ENCODE measurements around the gene BCAM.
"Not testable (repeated sequence)": the region's sequence is repeated elsewhere in the genome, so short reads cannot be mapped to it uniquely, and the experiment has no call there.

The BCAM gene

GRCh38 chr19:44819246-44819832, 10.4 kb downstream of the BCAM start:
- no peak for DNase-seq

GRCh38 chr19:44820648-44821609, 12.0 kb downstream of the BCAM start:
- no peak for DNase-seq

- no peak for DNase-seq
Observed at GRCh38 chr19:44822177-44822576, 13.3 kb downstream of the BCAM start.

GRCh38 chr19:44822670-44823372, 13.9 kb downstream of the BCAM start:
- DNase-seq = no peak

GRCh38 chr19:44823373-44823698, 14.4 kb downstream of the BCAM start:
- no peak for DNase-seq

- DNase-seq = no peak
Observed at GRCh38 chr19:44824761-44825160, 15.9 kb downstream of the BCAM start.

- not testable (repeated sequence) for DNase-seq
Observed at GRCh38 chr19:44832875-44833274, 24.0 kb downstream of the BCAM start.

GRCh38 chr19:44834399-44834798, 25.5 kb downstream of the BCAM start:
- DNase-seq = not testable (repeated sequence)

- DNase-seq = no peak
Observed at GRCh38 chr19:44839276-44839675, 30.4 kb downstream of the BCAM start.

GRCh38 chr19:44840811-44841210, 31.9 kb downstream of the BCAM start:
- DNase-seq = no peak

- no peak for DNase-seq
Observed at GRCh38 chr19:44841231-44841630, 32.3 kb downstream of the BCAM start.

GRCh38 chr19:44845286-44845611, 36.3 kb downstream of the BCAM start:
- no peak for DNase-seq

- DNase-seq = peak; percentile 60
Observed at GRCh38 chr19:44845612-44846454, 36.9 kb downstream of the BCAM start, which contains the start of gene NECTIN2. Gene NECTIN2 (plus strand): TSS chr19:44846297. CDS start chr19:44846526, 229 bp downstream.

- DNase-seq = no peak
Observed at GRCh38 chr19:44846455-44847143, 37.7 kb downstream of the BCAM start.

GRCh38 chr19:44847144-44848035, 38.5 kb downstream of the BCAM start:
- DNase-seq = no peak

- no peak for DNase-seq
Observed at GRCh38 chr19:44848036-44848811, 39.3 kb downstream of the BCAM start.

- no peak for DNase-seq
Observed at GRCh38 chr19:44848812-44849447, 40.0 kb downstream of the BCAM start.

GRCh38 chr19:44850641-44851109, 41.8 kb downstream of the BCAM start:
- no peak for DNase-seq

GRCh38 chr19:44851427-44851826, 42.5 kb downstream of the BCAM start:
- no peak for DNase-seq

GRCh38 chr19:44855606-44856005, 46.7 kb downstream of the BCAM start:
- no peak for DNase-seq
